Stomach (tissue), 4 donors: ENCODE data around the gene GJC1.

Experiments used
- EP300 ChIP-seq: sonication (generic); formaldehyde crosslinking; IDR thresholded peaks from one replicate; pipeline ENCODE4 v1.6.1; 2017; ENCODE audit warnings: antibody characterized with exemption
- TF ChIP-seq, protein P1 (sequence below), 7 experiments: fragments of 450-650 bp in 4 of 7; fragments of 200-600 bp in 3 of 7; sonication (generic) in 3 of 7; IDR thresholded peaks; one replicate each; pipeline ENCODE4 v1.5.1; 2016 to 2019; ENCODE audit warnings: antibody characterized with exemption in 7 of 7, control low read depth in 2 of 7, mild to moderate bottlenecking in 1 of 7

DNA sequence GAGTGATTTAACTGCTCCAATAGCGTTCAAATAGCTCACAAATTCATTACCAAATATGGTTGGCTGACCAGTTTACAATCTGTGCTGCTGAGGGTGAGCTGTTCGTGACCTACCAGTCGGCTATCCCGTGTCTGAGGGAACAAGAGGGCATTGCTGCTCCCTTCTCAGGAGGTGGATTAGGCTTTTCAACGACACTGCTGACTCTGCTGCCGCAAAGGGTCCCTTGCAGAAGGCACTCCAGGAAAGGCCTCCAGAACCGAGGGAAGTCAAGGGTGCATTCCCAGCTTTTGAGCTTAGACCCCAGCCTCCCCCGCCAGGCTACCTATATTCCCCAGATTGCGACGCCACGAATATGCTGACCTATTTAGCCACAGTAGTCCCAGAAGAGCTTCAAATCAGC is 32.3 kb downstream of the GJC1 start:
- TF ChIP-seq, protein P1, sequence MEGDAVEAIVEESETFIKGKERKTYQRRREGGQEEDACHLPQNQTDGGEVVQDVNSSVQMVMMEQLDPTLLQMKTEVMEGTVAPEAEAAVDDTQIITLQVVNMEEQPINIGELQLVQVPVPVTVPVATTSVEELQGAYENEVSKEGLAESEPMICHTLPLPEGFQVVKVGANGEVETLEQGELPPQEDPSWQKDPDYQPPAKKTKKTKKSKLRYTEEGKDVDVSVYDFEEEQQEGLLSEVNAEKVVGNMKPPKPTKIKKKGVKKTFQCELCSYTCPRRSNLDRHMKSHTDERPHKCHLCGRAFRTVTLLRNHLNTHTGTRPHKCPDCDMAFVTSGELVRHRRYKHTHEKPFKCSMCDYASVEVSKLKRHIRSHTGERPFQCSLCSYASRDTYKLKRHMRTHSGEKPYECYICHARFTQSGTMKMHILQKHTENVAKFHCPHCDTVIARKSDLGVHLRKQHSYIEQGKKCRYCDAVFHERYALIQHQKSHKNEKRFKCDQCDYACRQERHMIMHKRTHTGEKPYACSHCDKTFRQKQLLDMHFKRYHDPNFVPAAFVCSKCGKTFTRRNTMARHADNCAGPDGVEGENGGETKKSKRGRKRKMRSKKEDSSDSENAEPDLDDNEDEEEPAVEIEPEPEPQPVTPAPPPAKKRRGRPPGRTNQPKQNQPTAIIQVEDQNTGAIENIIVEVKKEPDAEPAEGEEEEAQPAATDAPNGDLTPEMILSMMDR (IDR thresholded peaks at IDR 0.05): no peak
- no peak for TF ChIP-seq EP300
